ENCODE data around the gene PHOX2A.
"Not testable (repeated sequence)": the region's sequence is repeated elsewhere in the genome, so short reads cannot be mapped to it uniquely, and the experiment has no call there.

Gene PHOX2A

GRCh38 chr11:72221386-72222075 is 22.4 kb downstream of the PHOX2A start:
- DNase-seq = no peak

GRCh38 chr11:72220696-72221363 is 23.1 kb downstream of the PHOX2A start:
- DNase-seq = no peak

GRCh38 chr11:72218251-72218745 is 25.7 kb downstream of the PHOX2A start:
- no peak for DNase-seq

- no peak for DNase-seq
These were observed 26.1 kb downstream of the PHOX2A start for GRCh38 chr11:72217841-72218240.

- DNase-seq = no peak
These were observed 27.3 kb downstream of the PHOX2A start, which contains the start of gene FOLR2 for GRCh38 chr11:72216638-72217037. Gene FOLR2, plus strand, starts transcription at chr11:72216794. Its CDS starts 1,791 bp downstream, at chr11:72218585.

- no peak for DNase-seq
These were observed 34.9 kb downstream of the PHOX2A start for GRCh38 chr11:72209101-72209500.

- no peak for DNase-seq
These were observed 35.7 kb downstream of the PHOX2A start for GRCh38 chr11:72208281-72208680.

GRCh38 chr11:72206794-72207193 is 37.2 kb downstream of the PHOX2A start:
- DNase-seq = not testable (repeated sequence)

- no peak for DNase-seq
These were observed 39.1 kb downstream of the PHOX2A start for GRCh38 chr11:72204886-72205285.

GRCh38 chr11:72203163-72203562 is 40.8 kb downstream of the PHOX2A start:
- no peak for DNase-seq

- no peak for DNase-seq
These were observed 41.4 kb downstream of the PHOX2A start for GRCh38 chr11:72202571-72202970.

- not testable (repeated sequence) for DNase-seq
These were observed 42.5 kb downstream of the PHOX2A start for GRCh38 chr11:72201445-72201844.

GRCh38 chr11:72195518-72196270 is 48.3 kb downstream of the PHOX2A start:
- DNase-seq = no peak

- no peak for DNase-seq
These were observed 52.0 kb downstream of the PHOX2A start, which contains the start of gene FOLR1 for GRCh38 chr11:72191961-72192381. Gene FOLR1, plus strand, starts transcription at chr11:72192140. Its CDS starts 34 bp downstream, at chr11:72192174.

GRCh38 chr11:72190631-72191071 is 53.3 kb downstream of the PHOX2A start:
- DNase-seq = no peak

- no peak for DNase-seq
These were observed 54.3 kb downstream of the PHOX2A start for GRCh38 chr11:72189455-72190250.

All from activated naive CD4-positive, alpha-beta T cell (primary cell).